ENCODE measurements around the gene ITM2B.

ITM2B gene

DNA sequence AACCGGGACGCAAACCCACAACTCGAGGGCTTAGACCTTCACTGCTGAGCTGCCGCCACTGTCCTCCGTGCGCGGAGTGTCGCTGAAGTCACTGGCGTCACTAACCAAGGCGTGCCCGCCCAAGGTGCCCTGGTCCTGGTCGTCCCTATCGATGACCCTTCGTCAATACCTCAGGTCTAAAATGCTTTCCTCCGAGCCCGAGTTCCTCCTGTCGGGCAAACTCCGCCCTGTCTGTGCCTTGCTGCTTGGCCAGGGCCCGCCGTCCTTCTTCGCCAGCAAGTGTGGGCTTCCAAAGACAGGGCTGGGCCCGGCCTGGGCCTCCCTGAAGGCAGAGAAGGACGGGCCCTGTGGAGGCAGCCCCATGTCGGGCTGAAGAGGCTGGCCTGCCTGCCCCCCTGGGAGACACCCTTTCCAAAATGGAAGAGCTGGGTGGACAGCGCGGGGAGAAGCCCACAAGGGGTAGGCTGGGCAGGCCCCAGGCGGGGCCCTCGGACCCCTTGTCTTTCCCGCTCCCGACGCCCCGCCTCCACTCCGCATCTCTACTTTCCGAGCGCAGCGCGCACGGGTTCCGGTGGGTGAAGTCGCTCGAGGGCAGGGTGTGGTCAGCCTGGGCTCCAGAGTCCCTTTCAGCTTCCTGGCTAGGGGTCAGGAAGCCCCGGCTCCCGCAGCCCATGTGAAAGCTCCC lies 84.0 kb downstream of the ITM2B start:
- no peak for DNase-seq

GRCh38 chr13:48317511-48318376 lies 84.7 kb downstream of the ITM2B start:
- DNase-seq, result no peak

DNA sequence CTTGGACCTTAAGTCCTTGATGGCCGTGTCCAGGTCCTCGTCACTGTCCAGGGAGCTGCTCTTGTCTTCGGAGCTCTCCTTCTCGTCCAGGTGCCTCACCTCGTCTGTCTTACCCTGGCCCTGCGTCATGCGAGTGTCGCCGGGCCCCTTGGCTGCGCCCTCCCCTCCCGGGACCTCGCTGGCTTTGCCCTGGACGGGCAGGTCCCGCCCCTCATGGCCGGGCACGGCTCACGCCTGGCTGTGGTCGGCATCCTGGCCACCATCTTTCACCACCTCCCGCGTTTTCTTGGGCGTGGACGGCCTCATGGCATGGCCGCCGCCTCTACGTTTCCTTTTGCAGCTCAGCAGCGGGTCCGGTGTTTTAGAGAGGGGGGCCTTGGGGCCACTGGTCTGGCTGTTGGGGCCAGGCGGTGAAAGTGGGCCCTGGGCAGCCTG lies 85.4 kb downstream of the ITM2B start:
- DNase-seq, result no peak

GRCh38 chr13:48318821-48319511 lies 86.0 kb downstream of the ITM2B start:
- DNase-seq, result no peak
